IPS-NIHi7 (cell line): ENCODE measurements around the gene PIK3C3.
"Not testable (repeated sequence)": the region's sequence is repeated elsewhere in the genome, so short reads cannot be mapped to it uniquely, and the experiment has no call there.

Experiments
- DNase-seq: peaks from one replicate; pipeline ENCODE4 v3.0.0; 2012; ENCODE audit warnings: mixed read lengths; ENCODE audit errors: extremely low spot score

Gene PIK3C3

DNA sequence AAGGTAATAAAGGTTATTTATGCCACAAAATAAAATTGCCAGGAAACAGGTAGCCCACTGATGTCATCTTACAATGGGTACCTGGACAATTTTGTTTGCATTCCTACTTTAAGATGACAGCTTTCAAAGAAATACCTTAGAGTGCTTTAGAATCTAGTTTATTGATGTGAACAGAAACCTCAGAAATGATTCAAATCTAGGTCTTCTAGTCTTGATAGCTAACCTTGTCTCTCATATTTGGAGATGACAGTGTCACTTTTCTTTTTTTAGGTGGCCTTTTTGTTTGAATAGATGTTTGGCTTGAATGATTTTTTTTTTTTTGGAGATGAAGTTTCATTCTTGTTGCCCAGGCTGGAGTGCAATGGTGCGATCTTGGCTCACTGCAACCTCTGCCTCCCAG is 69.1 kb downstream of the PIK3C3 start:
- DNase-seq: no peak

DNA sequence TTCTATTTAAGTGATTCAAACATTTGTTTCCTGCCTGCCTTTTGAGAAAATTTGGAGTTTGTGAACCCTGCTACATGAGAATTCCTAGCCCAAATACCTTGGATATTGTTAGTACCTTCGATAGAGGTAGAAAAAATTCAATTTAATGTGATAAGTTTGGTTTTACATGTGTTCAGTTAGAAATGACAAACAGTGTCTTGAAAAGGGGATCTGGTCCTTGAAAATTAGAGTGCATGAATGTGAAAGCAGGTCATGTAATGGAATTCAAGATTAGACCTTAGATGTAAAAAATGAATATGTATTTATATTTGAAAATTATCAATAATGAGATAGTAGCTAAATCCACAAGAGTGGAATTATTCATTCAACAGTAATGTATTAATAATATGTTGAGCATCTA is 70.5 kb downstream of the PIK3C3 start:
- no peak for DNase-seq

DNA sequence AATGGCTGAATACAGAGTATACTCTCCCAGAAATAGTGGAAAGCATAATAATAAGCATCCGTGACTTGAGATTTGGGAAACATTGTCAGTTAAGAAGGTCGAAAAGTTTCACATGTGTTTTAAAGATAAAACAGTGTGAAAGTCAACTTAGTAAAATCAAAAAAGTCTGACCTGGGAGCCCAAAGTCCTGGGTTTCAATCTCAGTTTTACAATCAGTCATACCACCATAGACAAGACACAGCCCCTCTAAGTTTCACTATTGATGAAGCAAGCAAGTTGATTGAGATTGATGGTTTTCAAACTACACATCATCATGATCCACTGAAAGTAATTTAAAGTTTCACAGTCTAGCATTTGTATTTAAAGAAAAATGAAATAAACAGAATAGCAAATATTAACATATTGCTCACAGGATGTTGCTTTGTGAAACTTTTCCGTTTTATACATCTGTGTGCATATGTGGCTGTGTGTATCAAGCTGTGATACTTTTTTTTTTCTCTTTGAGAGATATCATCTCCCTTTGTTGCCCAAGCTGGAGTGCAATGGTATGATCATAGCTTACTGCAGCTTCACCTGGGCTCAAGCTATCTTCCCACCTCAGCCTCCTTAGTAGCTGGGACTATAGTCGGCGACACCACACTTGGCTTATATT is 71.1 kb downstream of the PIK3C3 start:
- DNase-seq: no peak

DNA sequence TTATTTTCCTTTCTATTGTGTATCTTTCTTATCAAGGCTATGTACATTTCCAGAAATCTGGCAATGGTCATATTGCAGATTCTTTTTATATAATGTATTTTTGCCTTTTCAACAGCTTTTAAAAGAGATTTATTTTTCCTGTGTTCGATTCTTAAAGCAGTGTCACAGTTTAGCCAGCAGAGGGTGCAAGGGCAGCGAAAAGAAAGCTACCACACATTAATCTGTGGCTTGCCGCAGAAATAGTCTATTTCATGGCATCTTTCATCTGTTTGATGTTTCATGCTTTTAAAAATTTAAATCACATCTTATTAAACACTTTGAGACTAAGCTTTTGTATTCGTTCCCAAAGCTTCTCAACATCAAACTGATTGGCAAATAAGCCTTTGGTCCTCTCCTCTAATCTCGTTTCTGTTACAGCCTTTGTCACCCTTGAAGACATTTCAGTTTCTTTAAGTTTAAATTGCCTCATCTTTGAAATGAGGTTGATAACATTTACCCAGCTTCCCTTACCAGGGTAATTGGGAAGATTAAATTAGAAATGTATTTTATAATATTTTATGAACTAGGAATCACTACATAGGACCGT is 73.3 kb downstream of the PIK3C3 start:
- DNase-seq: peak; percentile 41

DNA sequence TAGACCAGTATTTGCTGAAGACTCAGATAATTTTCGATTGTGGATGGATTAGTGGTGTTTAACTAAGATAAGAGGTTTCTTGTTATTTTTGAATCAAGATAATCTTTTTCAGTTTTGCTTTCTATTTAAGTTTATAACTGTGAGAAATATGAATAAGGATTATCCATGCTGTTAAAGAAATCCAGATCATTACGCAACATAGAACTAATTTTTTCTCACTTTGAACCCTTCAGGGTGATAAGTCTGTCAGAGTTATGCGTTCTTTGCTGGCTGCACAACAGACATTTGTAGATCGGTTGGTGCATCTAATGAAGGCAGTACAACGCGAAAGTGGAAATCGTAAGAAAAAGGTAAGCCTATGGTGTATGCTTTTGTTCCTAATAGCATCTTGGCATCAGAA is 74.1 kb downstream of the PIK3C3 start:
- DNase-seq: no peak

DNA sequence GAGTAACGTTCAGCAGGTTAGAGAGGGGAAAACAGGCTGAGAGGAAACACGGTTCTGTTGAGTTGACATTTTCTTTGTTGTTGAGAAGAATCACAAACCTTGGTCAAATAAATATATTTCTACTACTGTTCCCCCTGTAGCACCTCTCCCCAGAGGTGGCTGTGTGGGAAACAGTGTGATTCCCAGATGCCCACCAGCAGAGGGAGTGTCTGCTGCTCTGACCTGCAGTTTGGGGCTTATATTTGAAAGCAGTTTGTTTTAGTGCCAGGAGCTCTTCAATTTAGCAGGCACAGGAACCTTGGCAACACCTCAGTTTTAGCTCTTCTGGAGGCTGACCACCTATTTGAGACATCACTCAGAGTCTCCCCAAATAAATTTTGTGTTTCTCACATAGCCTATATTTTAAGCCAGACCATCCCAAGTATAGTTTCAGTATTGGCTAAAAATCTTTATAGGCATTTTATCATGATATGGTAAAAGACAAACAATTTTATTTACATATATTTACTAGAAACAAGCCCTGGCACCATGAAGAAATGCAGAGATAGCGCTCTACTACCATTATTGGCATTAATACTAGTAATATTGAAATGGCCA is 75.7 kb downstream of the PIK3C3 start:
- peak; percentile 77 for DNase-seq

DNA sequence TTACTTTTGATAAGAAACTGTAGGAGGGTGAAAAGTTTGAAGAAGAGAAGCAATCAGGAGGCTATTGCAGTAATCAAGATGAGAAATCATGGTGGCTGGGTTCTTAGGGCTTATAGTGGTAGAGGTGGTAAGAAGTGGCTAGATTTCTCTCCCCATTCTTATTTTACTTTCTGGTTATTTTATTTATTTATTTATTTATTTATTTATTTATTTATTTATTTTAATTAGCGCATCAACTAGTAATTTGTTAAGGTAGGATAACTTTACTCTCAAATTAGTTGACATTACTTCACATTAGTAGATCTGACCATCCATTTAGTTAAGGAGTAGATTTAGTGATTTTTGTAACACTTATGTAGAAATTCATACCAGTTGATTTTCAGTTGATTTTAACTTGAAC is 77.4 kb downstream of the PIK3C3 start:
- no peak for DNase-seq

DNA sequence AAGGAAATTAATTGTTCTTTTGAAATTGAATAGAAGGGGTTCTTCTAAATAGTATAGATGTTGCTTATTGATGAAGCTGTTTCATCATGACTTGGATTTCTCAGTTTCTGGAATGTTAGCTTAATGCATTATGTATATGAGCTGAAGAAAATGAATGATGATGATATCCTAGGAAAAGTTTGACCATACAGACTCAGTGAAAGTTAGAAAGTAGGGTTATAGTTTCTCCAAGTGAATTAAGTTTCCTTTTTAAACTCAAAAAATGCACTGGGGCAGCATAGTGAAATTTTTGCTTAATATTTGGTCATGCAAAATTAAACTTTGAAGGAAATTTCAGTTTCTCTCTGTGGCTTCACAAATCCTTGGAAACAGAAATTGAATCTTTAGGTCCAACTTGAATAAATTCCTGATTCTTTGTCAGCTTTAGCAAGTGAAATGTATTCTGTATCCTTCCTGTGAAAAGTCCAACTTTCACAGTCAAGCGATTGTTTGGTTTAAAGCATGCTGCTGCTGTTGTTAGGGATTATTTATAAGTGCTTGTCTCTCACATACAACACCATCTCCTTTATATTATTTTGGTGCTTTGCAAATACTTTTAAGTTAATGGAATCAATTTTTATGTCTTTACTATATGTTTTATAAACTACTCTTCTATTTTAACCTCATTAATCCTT is 78.2 kb downstream of the PIK3C3 start:
- DNase-seq: no peak

DNA sequence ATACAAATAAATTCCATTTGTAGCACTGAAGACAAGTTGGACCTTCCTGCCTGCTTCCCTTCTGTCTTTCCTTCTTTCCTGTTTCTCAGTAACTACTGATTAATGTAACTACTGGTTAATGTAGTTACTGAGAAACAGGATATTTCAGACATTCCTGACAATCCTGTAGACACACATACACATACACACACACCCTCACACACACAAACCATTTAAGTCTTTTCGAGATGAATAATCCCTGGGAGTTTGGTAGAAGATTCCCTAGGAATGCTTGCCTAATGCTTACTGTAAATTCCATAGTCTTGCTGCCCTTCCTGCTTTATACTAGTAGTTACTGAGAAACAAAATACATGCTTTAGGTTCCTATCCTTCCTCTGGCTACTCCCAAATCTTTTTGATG is 83.9 kb downstream of the PIK3C3 start:
- no peak for DNase-seq

DNA sequence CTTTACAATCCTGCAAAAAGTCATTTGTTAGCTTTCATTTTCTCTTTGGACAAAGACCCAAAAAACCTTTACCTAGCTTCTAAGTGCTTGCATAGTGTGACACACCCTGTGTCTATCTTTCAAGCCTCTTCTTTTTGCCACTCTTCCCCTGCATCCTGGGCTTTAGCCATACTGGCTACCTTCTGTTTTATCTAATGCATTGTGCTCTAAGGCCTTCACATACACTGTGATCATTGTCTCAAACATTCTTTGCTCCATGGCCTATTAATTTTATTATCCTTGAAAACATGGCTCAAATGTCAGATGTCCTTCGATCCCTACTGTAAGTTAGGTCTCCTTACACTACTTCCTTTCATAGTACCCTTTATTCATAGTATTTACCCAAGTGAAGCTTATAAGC is 84.4 kb downstream of the PIK3C3 start:
- DNase-seq: no peak

DNA sequence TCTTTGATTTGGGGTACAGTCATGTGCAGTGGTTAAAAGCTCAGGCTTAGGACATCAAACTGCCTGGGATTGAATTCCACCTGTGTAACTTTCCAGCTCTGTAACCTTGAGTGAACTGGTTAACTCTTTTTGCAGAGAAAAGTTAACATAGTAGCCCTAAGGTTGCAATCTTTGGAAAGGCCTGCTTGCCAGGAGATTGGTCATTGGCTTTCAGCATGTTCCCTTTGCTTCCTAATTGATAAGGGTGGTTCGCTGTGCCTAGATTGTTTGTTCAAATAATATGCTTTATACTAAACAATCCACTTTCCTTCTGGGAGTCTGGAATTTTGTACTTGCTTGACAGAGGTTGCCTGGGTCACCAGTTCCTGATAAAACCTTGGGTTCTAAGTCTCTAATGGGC is 86.8 kb downstream of the PIK3C3 start:
- no peak for DNase-seq

DNA sequence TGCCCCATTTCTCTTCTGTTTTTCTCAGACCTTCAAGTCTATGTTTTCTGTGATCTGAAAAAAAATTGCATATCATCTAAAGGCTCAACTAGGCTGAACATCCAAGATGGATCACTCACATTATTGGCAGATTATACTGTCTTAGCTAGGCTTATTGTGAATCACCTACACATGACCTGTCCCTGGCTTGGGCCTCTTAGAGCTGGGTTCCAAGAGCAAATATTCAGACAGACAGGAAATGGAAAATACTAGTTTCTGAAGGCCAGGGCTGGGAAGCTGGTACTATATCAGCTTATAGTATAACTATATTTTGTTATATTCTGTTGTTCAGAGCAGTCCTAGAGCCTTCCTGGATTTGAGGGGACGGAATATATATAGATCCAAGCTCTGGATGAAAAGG is 90.3 kb downstream of the PIK3C3 start:
- no peak for DNase-seq

DNA sequence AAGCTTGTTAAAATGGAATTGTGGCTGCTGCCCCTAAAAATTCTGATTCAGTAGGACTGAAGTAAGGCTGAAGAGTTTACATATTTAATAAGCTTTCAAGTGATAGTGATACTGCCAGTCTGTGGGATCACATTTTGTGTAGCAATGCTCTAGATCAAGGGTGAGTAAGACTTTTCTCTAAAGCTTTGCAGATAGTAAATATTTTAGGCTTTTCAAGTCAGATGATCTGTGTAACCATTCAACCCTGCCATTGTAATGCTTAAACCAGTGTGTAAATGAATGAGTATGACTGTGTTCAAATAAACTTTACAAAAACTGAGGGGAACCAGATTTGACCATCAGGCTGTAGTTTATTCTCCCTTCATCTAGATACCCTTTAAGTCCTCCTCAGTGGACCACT is 92.7 kb downstream of the PIK3C3 start:
- DNase-seq: no peak

DNA sequence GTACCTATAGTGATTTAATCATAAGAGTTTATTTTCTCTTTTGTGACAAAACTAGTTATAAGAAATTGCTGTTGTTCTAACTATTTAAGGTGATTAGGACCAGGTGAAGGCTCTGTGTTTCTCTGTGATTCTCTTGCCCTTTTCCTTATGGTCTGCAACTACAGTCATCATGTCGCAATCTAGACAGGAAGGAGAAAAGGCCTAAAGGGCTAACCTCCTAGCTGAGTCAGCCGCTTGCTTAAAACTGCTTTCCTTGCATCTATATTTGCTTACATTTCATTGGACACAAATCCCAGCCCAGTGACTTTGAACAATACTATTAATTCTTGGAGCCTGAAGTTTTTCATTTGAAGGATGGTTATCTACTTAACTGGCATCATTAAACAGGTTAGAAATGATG is 93.1 kb downstream of the PIK3C3 start:
- DNase-seq: no peak

DNA sequence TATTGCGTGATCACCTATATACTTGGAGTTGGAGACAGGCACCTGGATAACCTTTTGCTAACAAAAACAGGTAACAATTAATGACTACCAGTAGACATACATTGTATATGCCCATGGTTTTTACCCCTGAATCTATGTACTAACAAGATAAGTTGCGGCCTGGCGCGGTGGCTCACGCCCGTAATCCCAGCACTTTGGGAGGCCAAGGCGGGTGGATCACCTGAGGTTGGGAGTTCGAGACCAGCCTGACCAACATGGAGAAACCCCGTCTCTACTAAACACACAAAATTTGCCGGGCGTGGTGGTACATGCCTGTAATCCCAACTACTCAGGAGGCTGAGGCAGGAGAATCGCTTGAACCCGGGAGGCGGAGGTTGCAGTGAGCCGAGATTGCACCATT is 94.5 kb downstream of the PIK3C3 start:
- DNase-seq: not testable (repeated sequence)

DNA sequence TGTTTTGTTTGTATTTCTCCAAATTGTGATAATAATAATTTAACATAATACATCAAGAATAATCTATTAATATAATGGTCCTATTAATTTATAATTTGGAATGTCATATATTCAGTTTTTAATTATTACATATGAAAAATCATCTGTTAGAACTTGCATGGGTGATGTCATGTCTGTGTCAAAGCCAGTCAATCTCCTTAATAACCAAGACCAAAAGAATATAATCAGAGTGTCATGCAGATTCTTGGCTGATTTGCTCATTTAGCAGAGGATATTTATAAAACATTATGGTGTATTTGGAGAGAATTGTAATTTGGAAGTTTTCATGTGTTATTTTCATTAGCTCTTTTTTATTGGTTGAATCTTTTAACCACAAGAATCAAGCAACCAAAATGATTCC is 96.4 kb downstream of the PIK3C3 start:
- no peak for DNase-seq

DNA sequence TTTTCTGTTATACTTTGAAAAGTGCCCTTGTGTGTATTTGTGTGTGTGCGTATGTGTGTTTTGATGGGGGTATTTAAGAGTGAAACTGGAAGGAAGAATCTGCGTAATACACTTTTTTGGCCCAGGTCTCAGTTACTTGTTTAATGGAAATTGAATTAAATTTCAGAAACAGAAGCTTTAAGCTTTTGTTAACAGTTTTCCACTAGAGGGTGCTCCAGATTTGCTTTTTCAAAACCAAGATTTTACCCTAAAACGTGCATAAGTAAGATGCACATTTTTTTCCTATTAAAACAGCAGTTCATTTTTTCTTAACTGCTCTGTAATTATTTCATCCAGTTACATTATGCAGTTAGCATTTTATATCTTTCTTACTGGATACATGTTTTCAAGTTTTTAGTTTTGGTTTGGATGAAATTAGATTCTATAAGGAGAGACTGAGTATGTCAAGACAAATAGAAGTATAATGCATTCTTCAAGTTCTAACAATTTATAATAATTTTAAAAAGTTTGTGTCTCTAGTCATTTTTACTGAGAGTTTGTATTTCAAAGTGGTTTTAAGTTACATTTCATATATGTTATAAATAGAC is 97.2 kb downstream of the PIK3C3 start:
- DNase-seq: no peak

DNA sequence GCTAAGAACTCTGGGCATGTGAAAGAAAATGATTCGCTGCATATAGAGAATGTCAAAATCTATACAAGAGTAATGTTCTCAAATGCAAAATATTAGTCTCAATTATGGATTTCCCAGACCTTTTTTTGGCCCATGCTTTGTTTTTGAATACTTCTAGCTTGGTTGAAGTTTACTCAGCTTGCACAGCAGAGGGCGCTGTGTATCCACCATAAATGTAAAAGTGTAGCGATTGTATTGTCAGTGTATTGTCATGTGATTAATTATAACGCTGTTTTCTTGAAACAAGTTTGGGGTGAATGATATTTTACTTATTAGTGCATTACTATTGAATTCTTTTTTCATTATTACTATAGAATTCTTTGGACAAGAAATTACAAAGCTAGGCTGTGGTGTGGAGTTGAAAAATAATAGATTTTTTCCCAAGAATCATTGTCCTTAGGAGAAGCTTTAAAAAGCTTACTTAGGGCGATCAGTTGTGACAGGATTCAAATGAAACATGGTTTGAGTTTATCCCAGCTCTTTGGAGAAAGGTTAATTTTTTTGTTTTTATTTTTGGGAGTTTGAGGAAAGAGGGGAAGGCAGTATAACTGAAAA is 98.3 kb downstream of the PIK3C3 start:
- peak; percentile 37 for DNase-seq

DNA sequence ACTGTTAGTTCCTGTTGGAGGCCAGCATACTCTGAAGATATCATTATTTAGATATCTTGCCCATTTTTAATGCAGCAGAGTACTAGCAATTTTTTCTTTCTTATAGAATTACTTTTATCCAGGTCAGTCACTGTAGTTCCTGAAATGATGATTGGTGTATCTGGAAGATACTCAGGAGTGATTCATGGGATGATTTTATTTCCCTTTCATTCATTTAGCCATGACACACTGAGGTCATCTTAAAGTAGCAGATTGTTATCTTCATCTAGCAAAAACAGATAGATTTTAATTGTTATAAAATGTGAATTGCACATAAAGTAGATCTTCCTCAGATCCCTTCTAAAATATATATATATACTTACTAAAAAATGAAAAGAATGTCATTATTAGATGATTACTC is 109.1 kb downstream of the PIK3C3 start:
- DNase-seq: no peak

DNA sequence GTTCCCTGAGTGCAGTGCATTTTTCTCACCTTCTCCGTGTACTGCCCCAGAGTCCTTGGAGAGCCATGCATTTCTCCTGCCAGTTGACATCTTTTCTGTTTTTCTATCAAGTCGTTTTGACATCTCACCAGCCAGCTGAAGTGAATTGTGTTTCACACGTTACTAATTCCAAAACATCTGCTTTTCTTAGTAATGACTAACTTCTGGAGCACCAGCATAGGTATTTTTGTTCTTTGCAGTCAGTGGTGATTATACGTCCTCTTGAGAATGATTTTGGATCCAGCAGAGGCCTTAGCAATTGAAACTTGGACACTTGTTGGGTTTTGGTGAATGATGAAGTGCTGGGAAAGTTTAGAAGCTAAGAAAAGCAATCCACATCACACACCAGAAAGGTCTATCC is 112.5 kb downstream of the PIK3C3 start:
- no peak for DNase-seq

DNA sequence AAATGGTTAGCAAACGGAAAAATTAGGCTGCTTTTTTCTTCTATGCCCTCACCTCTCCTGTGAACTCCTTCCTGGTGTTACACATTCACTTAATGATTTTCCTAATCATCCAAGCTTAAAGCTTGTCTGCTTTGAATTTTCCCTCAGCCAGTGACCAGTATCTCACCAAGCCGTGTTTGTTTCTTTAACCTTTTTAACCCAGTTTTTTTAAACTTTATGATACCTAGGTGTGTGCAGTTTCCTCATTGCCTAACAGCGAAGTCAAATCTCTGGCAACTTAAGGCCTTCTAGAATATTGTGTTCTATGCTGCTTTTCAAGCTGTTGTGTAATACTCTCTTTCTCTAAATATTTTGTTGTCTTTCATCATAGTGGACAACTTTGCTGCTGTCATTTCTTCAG is 113.0 kb downstream of the PIK3C3 start:
- DNase-seq: no peak

DNA sequence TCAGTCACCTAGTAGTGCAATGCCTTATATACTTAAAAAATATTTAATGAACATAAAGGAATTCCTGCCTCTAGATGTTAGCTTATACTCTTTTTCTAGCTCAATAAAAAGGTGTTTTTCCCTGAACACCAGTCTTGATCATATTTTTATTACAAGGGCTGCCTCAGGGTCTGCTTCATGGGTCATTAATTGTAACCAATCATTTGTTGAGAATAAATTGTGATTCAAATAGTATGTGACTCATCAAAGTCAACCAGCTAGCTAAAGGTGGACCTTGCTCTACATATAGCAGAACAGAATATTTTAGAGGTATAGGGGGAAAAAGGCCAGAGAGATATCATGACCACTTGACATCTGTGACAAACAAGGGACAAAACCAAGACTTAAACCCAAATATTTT is 114.0 kb downstream of the PIK3C3 start:
- DNase-seq: no peak
